PC-3 (cell line): Measurements from ENCODE around the gene LRRC3. TPM values are rescaled to one million over a fixed set of nuclear protein-coding genes. Genes with fewer than 3 reads are reported as not detected.

ENCODE experiments used
- ATAC-seq: fragments of 200-7000 bp; cut with Tn5 transposase; 2 replicates; pipeline ENCODE4 v1.9.1; 2020; ENCODE audit warnings: mild to moderate bottlenecking, moderate library complexity
- BruUV-seq: library from RNA; stranded (reverse); fragments of 400-500 nt; replicated peaks from 2 replicates; lab custom pipeline; 2021; lab: Mats Ljungman, UMichigan
- CTCF ChIA-PET: fragments of 300-600 bp; sonication (Branson Sonifier 250); formaldehyde crosslinking; loops from one replicate; lab custom pipeline; 2022; ENCODE audit warnings: antibody characterized with exemption; lab: Charles Lee
- POLR2A ChIA-PET: fragments of 300-600 bp; sonication (Branson Sonifier 250); formaldehyde crosslinking; loops from one replicate; lab custom pipeline; 2022; ENCODE audit warnings: antibody characterized with exemption; ENCODE audit not compliant: unreplicated experiment; lab: Charles Lee
- DNase-seq: peaks from one replicate; pipeline ENCODE4 v3.0.0-alpha.2; 2015
- H2AFZ ChIP-seq: fragments of 300-600 bp; sonication (generic); 2 replicates; pipeline ENCODE4 v1.6.0; 2016; ENCODE audit warnings: antibody characterized with exemption, low read length
- H3F3A ChIP-seq: fragments of 300-600 bp; sonication (generic); one replicate; pipeline ENCODE4 v1.6.0; 2017; ENCODE audit warnings: antibody characterized with exemption, low read length, control low read depth, mild to moderate bottlenecking; ENCODE audit not compliant: unreplicated experiment
- H3K27ac ChIP-seq: fragments of 300-600 bp; sonication (generic); 2 replicates; pipeline ENCODE4 v1.5.1; 2016; ENCODE audit warnings: mild to moderate bottlenecking, low read length
- H3K27me3 ChIP-seq: fragments of 300-600 bp; sonication (generic); 2 replicates; pipeline ENCODE4 v1.6.1; 2016; ENCODE audit warnings: low read length, mixed read lengths
- H3K36me3 ChIP-seq: fragments of 300-600 bp; sonication (generic); 2 replicates; pipeline ENCODE4 v1.6.1; 2016; ENCODE audit warnings: low read depth, mixed run types, low read length, mixed read lengths
- H3K4me1 ChIP-seq: fragments of 300-600 bp; sonication (generic); 2 replicates; pipeline ENCODE4 v1.5.1; 2016; ENCODE audit warnings: low read length; ENCODE audit not compliant: insufficient read depth
- H3K4me2 ChIP-seq: fragments of 300-600 bp; sonication (generic); 2 replicates; pipeline ENCODE4 v1.6.0; 2016; ENCODE audit warnings: low read length
- H3K4me3 ChIP-seq: fragments of 300-600 bp; sonication (generic); 2 replicates; pipeline ENCODE4 v1.5.1; 2016; ENCODE audit warnings: mild to moderate bottlenecking, low read length, mixed read lengths
- H3K79me2 ChIP-seq: fragments of 300-600 bp; sonication (generic); 2 replicates; pipeline ENCODE4 v1.6.1; 2017; ENCODE audit warnings: low read length, mixed read lengths
- H3K9ac ChIP-seq: fragments of 300-600 bp; sonication (generic); 2 replicates; pipeline ENCODE4 v1.6.0; 2016; ENCODE audit warnings: mild to moderate bottlenecking, low read length
- H3K9me2 ChIP-seq: fragments of 300-600 bp; sonication (generic); replicated peaks from 2 replicates; pipeline ENCODE4 v1.6.1; 2016; ENCODE audit warnings: mixed run types, low read length, mixed read lengths
- H3K9me3 ChIP-seq: fragments of 300-600 bp; sonication (generic); 2 replicates; pipeline ENCODE4 v1.6.1; 2016; ENCODE audit warnings: low read length, mixed read lengths
- H4K20me1 ChIP-seq: fragments of 300-600 bp; sonication (generic); 2 replicates; pipeline ENCODE4 v1.6.1; 2016; ENCODE audit warnings: low read length, mixed read lengths
- EZH2 ChIP-seq: fragments of 300-600 bp; sonication (generic); IDR thresholded peaks from one replicate; pipeline ENCODE4 v1.6.1; 2017; ENCODE audit warnings: antibody characterized with exemption, mild to moderate bottlenecking, low read length; ENCODE audit not compliant: unreplicated experiment
- EZH2phosphoT487 ChIP-seq: fragments of 300-600 bp; sonication (generic); IDR thresholded peaks from 2 replicates; pipeline ENCODE4 v1.6.1; 2018; ENCODE audit warnings: mild to moderate bottlenecking, antibody characterized with exemption, low read length, borderline replicate concordance
- intact Hi-C: fragments of 100-400 bp; cut with micrococcal nuclease; formaldehyde crosslinking; loops from 2 replicates; pipeline ENCODE4 v1.9.0; 2023
- total RNA-seq: library from RNA; depleted of rRNA; stranded (reverse); fragments of >200 nt; gene quantifications from 2 replicates; pipeline ENCODE4 v1.2.3, GENCODE V29; 2014
- TF ChIP-seq, protein P1 (sequence below): fragments of 300-600 bp; sonication (generic); conservative IDR thresholded peaks from 2 replicates; pipeline ENCODE4 v1.5.1; 2017; ENCODE audit warnings: antibody characterized with exemption, low read depth, mild to moderate bottlenecking, low read length

LRRC3 gene
- total RNA-seq, 1 experiment from 2014 or later: 3.1 TPM

DNA sequence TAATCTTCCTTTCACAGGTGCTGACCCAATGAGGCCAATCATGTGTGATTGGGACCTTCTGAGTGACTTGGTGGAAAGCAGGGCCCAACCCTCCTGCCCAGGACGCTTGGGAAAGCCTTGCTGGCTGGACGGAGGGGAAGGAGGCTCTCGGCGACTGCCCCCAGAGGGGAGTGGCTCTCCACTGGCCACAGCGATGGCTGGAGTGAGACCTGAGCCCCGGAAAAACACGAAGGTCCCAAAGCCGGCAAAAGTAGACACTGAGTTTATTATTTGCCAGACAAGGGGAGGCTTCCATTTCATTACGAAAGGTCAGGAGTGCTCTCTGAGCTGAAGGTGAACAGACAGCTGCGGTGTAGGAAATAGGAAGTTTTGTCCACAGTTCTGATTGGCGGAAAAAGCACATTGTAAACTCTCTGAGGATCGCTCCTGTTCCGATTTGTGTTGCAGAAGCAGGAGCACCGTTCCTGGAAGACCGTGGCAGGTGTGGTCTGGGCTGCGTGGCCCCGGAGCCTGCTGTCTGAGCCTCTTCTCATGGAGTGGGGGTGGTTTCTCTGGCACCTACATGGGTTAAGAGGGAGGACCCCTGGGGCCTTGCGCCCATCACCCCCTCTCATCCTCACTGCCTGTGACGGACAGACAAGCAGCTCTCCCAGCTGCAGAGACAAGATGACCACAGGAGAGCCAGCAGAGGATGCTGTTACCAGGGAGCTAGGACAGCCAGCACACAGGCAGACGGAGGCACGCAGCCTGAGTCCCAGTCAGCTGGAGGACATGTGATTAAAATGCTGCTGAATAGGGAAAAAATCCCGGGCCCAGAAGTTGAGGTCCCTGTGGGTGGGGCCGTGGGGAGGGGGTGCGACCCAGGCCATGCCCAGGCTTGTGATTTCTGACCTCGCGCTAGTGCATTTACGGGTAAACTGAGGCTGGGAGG, 43.2 kb downstream of the LRRC3 start:
- no peaks in the 10 kb centered on the region for H3F3A ChIP-seq
- H3K36me3 ChIP-seq: no peaks in the 10 kb centered on the region
- H3K4me3 ChIP-seq: no peak overlapping the region
- POLR2A ChIA-PET: interaction anchor here (0.5 kb wide), 1 partner anchor 65 kb away, joined by 3 read pairs; no protein-coding TSS in a partner anchor
- H3K9me2 ChIP-seq: no peaks in the 10 kb centered on the region
- no peaks in the 10 kb centered on the region for H3K4me1 ChIP-seq
- peaks cover 6% of the 10 kb centered on the region; the same call in 1 of the 2 replicates for H3K9me3 ChIP-seq
- CTCF ChIA-PET: no interaction called here
- H3K79me2 ChIP-seq: no peaks in the 10 kb centered on the region
- ATAC-seq (no peak), DNase-seq (no peak)
- H2AFZ ChIP-seq: no peak overlapping the region
- TF ChIP-seq EZH2: no peak
- no peak for TF ChIP-seq EZH2phosphoT487
- TF ChIP-seq, protein P1, sequence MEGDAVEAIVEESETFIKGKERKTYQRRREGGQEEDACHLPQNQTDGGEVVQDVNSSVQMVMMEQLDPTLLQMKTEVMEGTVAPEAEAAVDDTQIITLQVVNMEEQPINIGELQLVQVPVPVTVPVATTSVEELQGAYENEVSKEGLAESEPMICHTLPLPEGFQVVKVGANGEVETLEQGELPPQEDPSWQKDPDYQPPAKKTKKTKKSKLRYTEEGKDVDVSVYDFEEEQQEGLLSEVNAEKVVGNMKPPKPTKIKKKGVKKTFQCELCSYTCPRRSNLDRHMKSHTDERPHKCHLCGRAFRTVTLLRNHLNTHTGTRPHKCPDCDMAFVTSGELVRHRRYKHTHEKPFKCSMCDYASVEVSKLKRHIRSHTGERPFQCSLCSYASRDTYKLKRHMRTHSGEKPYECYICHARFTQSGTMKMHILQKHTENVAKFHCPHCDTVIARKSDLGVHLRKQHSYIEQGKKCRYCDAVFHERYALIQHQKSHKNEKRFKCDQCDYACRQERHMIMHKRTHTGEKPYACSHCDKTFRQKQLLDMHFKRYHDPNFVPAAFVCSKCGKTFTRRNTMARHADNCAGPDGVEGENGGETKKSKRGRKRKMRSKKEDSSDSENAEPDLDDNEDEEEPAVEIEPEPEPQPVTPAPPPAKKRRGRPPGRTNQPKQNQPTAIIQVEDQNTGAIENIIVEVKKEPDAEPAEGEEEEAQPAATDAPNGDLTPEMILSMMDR: no peak
- H3K27me3 ChIP-seq: peaks cover 35% of the 10 kb centered on the region
- intact Hi-C loops: no loop called here
- no peak overlapping the region for H3K4me2 ChIP-seq
- no peak overlapping the region for H3K27ac ChIP-seq
- H3K9ac ChIP-seq: no peak overlapping the region
- BruUV-seq: no TSS peak
- H4K20me1 ChIP-seq: no peaks in the 10 kb centered on the region

DNA sequence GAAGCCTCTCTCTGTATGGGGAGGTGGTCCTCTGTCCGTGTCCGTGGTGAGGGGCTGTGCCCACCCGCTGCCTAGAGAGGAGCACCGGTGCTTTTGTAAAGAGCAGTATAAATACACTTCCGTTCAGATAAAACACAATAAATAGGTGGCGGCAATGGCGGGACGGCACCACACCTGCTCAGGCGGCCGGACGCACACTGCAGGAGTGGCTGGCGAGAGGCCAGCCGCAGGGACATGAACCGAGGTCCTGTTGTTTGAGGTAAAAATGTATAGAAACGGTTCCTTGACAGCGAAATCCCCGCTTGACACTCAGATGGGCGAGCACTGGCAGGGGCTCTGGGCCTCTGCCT, 43.9 kb downstream of the LRRC3 start:
- CTCF ChIA-PET: no interaction called here
- Histone ChIP-seq H3K4me1 (no peaks in the 10 kb centered on the region), H3K9me3 (no peaks in the 10 kb centered on the region), H3K79me2 (no peaks in the 10 kb centered on the region), H3K9me2 (no peaks in the 10 kb centered on the region), H2AFZ (no peak overlapping the region), H3K4me3 (no peak overlapping the region), H3K36me3 (no peaks in the 10 kb centered on the region), H3K27me3 (peaks cover 31% of the 10 kb centered on the region), H3K27ac (no peak overlapping the region), H3K9ac (no peak overlapping the region), H4K20me1 (no peaks in the 10 kb centered on the region), H3F3A (no peaks in the 10 kb centered on the region), H3K4me2 (no peak overlapping the region)
- no peak for ATAC-seq
- TF ChIP-seq EZH2: no peak
- no peak for TF ChIP-seq EZH2phosphoT487
- TF ChIP-seq, protein P1: no peak
- POLR2A ChIA-PET: no interaction called here
- intact Hi-C loops: no loop called here
- no TSS peak for BruUV-seq
- DNase-seq: no peak

GRCh38 chr21:44499631-44500030, 44.3 kb downstream of the LRRC3 start:
- no peaks in the 10 kb centered on the region for H3K4me1 ChIP-seq
- H2AFZ ChIP-seq: no peak overlapping the region
- peaks cover 27% of the 10 kb centered on the region for H3K27me3 ChIP-seq
- intact Hi-C loops: no loop called here
- H3K36me3 ChIP-seq: no peaks in the 10 kb centered on the region
- POLR2A ChIA-PET: no interaction called here
- no peak overlapping the region for H3K9ac ChIP-seq
- H3K27ac ChIP-seq: no peak overlapping the region
- no peak overlapping the region for H3K4me2 ChIP-seq
- TF ChIP-seq EZH2phosphoT487 (no peak), EZH2 (no peak)
- TF ChIP-seq, protein P1: no peak
- H3K4me3 ChIP-seq: no peak overlapping the region
- no peaks in the 10 kb centered on the region for H3K9me3 ChIP-seq
- H3K79me2 ChIP-seq: no peaks in the 10 kb centered on the region
- no peaks in the 10 kb centered on the region for H4K20me1 ChIP-seq
- no peaks in the 10 kb centered on the region for H3F3A ChIP-seq
- ATAC-seq (no peak), DNase-seq (no peak)
- BruUV-seq: no TSS peak
- no peaks in the 10 kb centered on the region for H3K9me2 ChIP-seq
- CTCF ChIA-PET: no interaction called here
